Measurements from ENCODE around the gene LETM1. TPM values are rescaled to one million over a fixed set of nuclear protein-coding genes. Genes with fewer than 3 reads are reported as not detected.

LETM1 gene
- total and polyA plus RNA-seq, 2 of the 13 experiments (the other 11 are each of a cell fraction or from before 2014, with no cell fraction given), result 9.7 to 41.6 TPM

- peak; percentile 27; the same call in 1 of the 2 replicates for TF ChIP-seq ZFP90 (CRISPR knock-in tag; IDR thresholded peaks at IDR 0.05; ENCODE audit: borderline replicate concordance)
- TF ChIP-seq AHR (CRISPR knock-in tag; IDR thresholded peaks at IDR 0.05), result peak; percentile 59; the same call in 1 of the 2 replicates
- TF ChIP-seq ZNF75D (CRISPR knock-in tag; IDR thresholded peaks at IDR 0.05; ENCODE audit: borderline replicate concordance), result no peak
- no peak for TF ChIP-seq ZSCAN12 (CRISPR knock-in tag; IDR thresholded peaks at IDR 0.05)
- no peak; the same call in 1 of the 2 replicates for TF ChIP-seq ZSCAN31 (CRISPR knock-in tag; IDR thresholded peaks at IDR 0.05; ENCODE audit: low read depth)
- no peak for TF ChIP-seq ZFP1 (CRISPR knock-in tag; IDR thresholded peaks at IDR 0.05)
- 0 out of 2 replicates have a peak, but pooled peaks have one; percentile 2 for TF ChIP-seq ZNF136 (CRISPR knock-in tag; IDR thresholded peaks at IDR 0.05; ENCODE audit: low read depth)
- TF ChIP-seq ZNF710 (CRISPR knock-in tag; IDR thresholded peaks at IDR 0.05; ENCODE audit: borderline replicate concordance), result no peak
- no peak for TF ChIP-seq ZNF12 (CRISPR knock-in tag; IDR thresholded peaks at IDR 0.05)
- TF ChIP-seq MTF1 (CRISPR knock-in tag; IDR thresholded peaks at IDR 0.05), result no peak
- 0 out of 2 replicates have a peak, but pooled peaks have one; percentile 41 for TF ChIP-seq ZNF567 (CRISPR knock-in tag; IDR thresholded peaks at IDR 0.05; ENCODE audit: borderline replicate concordance)
- 0 out of 2 replicates have a peak, but pooled peaks have one; percentile 42 for TF ChIP-seq ZNF33B (CRISPR knock-in tag; IDR thresholded peaks at IDR 0.05)
- TF ChIP-seq ZUFSP (CRISPR knock-in tag; IDR thresholded peaks at IDR 0.05; ENCODE audit: borderline replicate concordance), result no peak
- TF ChIP-seq TEAD3 (CRISPR knock-in tag; optimal IDR thresholded peaks at IDR 0.05; ENCODE audit: borderline replicate concordance), result peak; percentile 16
- no peak for TF ChIP-seq EP300 (IDR thresholded peaks at IDR 0.05; ENCODE audit: low read depth in 2 of 2, low read length in 2 of 2)
- TF ChIP-seq EP300 (CRISPR knock-in tag; IDR thresholded peaks at IDR 0.05; ENCODE audit: borderline replicate concordance), result no peak
- TF ChIP-seq NFRKB (IDR thresholded peaks at IDR 0.05), result no peak
- TF ChIP-seq ZBTB4 (CRISPR knock-in tag; IDR thresholded peaks at IDR 0.05; ENCODE audit: borderline replicate concordance), result peak; percentile 90; the same call in 1 of the 2 replicates
Observed at GRCh38 chr4:1775731-1776500, 80.0 kb downstream of the LETM1 start (continued).
